ENCODE results near the gene FLYWCH1.

FLYWCH1 gene

GRCh38 chr16:2985893-2986355, 74.2 kb downstream of the FLYWCH1 start:
- no peaks in the 10 kb centered on the region for H3K9me3 Mint-ChIP-seq
- H3K27ac Mint-ChIP-seq, result no peak overlapping the region
- H3K36me3 Mint-ChIP-seq, result no peaks in the 10 kb centered on the region
- H3K4me3 Mint-ChIP-seq, result no peak overlapping the region
- H3K4me1 Mint-ChIP-seq, result peaks cover 16% of the 10 kb centered on the region
- no peak for ATAC-seq
- peaks cover 49% of the 10 kb centered on the region for H3K27me3 Mint-ChIP-seq

GRCh38 chr16:2986623-2987188, 75.0 kb downstream of the FLYWCH1 start:
- no peak for ATAC-seq
- Mint-ChIP-seq H3K4me3 (no peak overlapping the region), H3K27ac (no peak overlapping the region), H3K9me3 (no peaks in the 10 kb centered on the region), H3K4me1 (peaks cover 16% of the 10 kb centered on the region), H3K27me3 (peaks cover 55% of the 10 kb centered on the region), H3K36me3 (no peaks in the 10 kb centered on the region)

- Mint-ChIP-seq H3K9me3 (no peaks in the 10 kb centered on the region), H3K4me3 (no peak overlapping the region)
Measured at GRCh38 chr16:2987286-2987685, 75.6 kb downstream of the FLYWCH1 start.

GRCh38 chr16:2987833-2988232, 76.1 kb downstream of the FLYWCH1 start:
- no peaks in the 10 kb centered on the region for H3K36me3 Mint-ChIP-seq
- H3K9me3 Mint-ChIP-seq, result no peaks in the 10 kb centered on the region
- H3K4me3 Mint-ChIP-seq, result no peak overlapping the region
- peak; percentile 13 for ATAC-seq
- H3K27ac Mint-ChIP-seq, result no peak overlapping the region
- peaks cover 10% of the 10 kb centered on the region for H3K4me1 Mint-ChIP-seq
- peaks cover 63% of the 10 kb centered on the region for H3K27me3 Mint-ChIP-seq

More at GRCh38 chr16:2987286-2987685, 75.6 kb downstream of the FLYWCH1 start:
- H3K27me3 Mint-ChIP-seq, result peaks cover 61% of the 10 kb centered on the region
- ATAC-seq, result no peak
- H3K4me1 Mint-ChIP-seq, result peaks cover 15% of the 10 kb centered on the region
- H3K36me3 Mint-ChIP-seq, result no peaks in the 10 kb centered on the region
- no peak overlapping the region for H3K27ac Mint-ChIP-seq

GRCh38 chr16:2988590-2989099, 76.9 kb downstream of the FLYWCH1 start:
- no peak for ATAC-seq
- H3K4me1 Mint-ChIP-seq, result peaks cover 4% of the 10 kb centered on the region
- H3K4me3 Mint-ChIP-seq, result no peak overlapping the region
- H3K36me3 Mint-ChIP-seq, result no peaks in the 10 kb centered on the region
- H3K27me3 Mint-ChIP-seq, result peaks cover 63% of the 10 kb centered on the region
- no peaks in the 10 kb centered on the region for H3K9me3 Mint-ChIP-seq
- H3K27ac Mint-ChIP-seq, result no peak overlapping the region

GRCh38 chr16:2990891-2991290, 79.2 kb downstream of the FLYWCH1 start:
- no peaks in the 10 kb centered on the region for H3K36me3 Mint-ChIP-seq
- H3K27ac Mint-ChIP-seq, result no peak overlapping the region
- no peak for ATAC-seq
- H3K27me3 Mint-ChIP-seq, result peaks cover 66% of the 10 kb centered on the region
- H3K9me3 Mint-ChIP-seq, result no peaks in the 10 kb centered on the region
- H3K4me1 Mint-ChIP-seq, result no peaks in the 10 kb centered on the region
- no peak overlapping the region for H3K4me3 Mint-ChIP-seq

- no peak for ATAC-seq
- Mint-ChIP-seq H3K27me3 (peaks cover 68% of the 10 kb centered on the region), H3K27ac (no peak overlapping the region), H3K4me1 (no peaks in the 10 kb centered on the region), H3K9me3 (no peaks in the 10 kb centered on the region), H3K36me3 (no peaks in the 10 kb centered on the region), H3K4me3 (no peak overlapping the region)
Measured at GRCh38 chr16:2991566-2992261, 80.0 kb downstream of the FLYWCH1 start.

DNA sequence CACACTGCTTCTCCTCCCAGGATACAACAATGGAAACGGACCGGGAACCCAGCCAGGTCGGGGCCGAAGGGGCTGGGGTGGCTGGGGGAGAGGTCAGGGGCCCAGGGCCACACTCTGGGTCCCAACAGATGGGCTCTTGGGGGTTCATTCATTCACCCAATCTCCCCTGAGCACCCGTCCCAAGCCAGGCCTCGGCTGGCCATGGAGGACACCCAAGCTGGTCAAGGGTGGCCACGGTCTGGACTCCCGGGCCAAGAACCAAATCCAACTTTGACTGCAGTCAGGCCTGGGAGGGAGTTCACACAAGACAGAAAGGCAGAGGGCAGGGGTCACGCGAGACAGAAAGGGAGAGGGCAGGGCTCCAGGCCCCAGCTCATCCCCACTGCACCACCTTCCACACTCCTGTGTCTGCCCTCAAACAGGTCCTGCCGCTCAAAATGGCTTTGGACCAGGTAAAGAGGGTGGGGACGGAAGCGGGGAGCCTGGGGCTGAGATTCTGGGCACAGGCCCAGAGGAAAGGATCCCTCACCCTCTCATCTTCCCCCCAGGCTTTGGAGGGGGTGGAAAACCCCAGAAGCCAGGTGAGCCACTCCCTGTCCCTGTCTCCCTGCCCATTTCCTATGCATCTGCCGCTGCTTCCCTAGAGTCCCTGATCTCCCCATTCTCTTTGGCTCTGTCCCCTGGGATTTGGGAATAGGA, 80.8 kb downstream of the FLYWCH1 start:
- H3K27ac Mint-ChIP-seq, result no peak overlapping the region
- H3K27me3 Mint-ChIP-seq, result peaks cover 63% of the 10 kb centered on the region
- H3K4me3 Mint-ChIP-seq, result no peak overlapping the region
- no peaks in the 10 kb centered on the region for H3K9me3 Mint-ChIP-seq
- H3K36me3 Mint-ChIP-seq, result no peaks in the 10 kb centered on the region
- H3K4me1 Mint-ChIP-seq, result no peaks in the 10 kb centered on the region
- ATAC-seq, result no peak

GRCh38 chr16:2996298-2996697, 84.6 kb downstream of the FLYWCH1 start:
- H3K4me1 Mint-ChIP-seq, result no peaks in the 10 kb centered on the region
- no peaks in the 10 kb centered on the region for H3K36me3 Mint-ChIP-seq
- no peaks in the 10 kb centered on the region for H3K9me3 Mint-ChIP-seq
- no peak for ATAC-seq
- no peak overlapping the region for H3K4me3 Mint-ChIP-seq
- peaks cover 59% of the 10 kb centered on the region for H3K27me3 Mint-ChIP-seq
- H3K27ac Mint-ChIP-seq, result no peak overlapping the region

DNA sequence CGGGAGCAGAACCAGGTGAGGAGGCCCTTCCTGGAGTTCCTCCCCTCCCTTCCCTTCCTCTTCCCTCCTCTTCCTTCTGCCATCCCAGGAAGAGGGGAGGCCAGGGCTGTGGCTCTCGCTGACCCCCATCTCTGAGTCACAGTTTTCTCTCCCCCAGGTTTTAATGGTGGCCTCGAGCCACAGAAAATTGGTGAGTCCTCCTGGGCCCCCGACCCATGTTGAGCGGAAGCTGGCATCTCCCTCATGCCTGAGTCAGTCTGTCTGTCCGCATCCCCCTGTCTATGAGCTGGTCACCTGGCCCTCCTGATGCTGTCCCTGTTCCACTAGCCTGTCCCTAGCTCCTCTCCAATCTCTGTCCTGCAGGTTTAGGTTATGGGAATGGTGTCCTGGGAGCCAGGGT, 88.2 kb downstream of the FLYWCH1 start:
- Mint-ChIP-seq H3K36me3 (no peaks in the 10 kb centered on the region), H3K4me1 (peaks cover 5% of the 10 kb centered on the region), H3K27ac (no peak overlapping the region), H3K4me3 (no peak overlapping the region), H3K9me3 (no peaks in the 10 kb centered on the region), H3K27me3 (peaks cover 53% of the 10 kb centered on the region)
- no peak for ATAC-seq

- Mint-ChIP-seq H3K4me3 (no peak overlapping the region), H3K27ac (no peak overlapping the region)
Measured at GRCh38 chr16:3000540-3000939, 88.8 kb downstream of the FLYWCH1 start.

More at GRCh38 chr16:3000540-3000939, 88.8 kb downstream of the FLYWCH1 start:
- no peak for ATAC-seq
- Mint-ChIP-seq H3K4me1 (peaks cover 7% of the 10 kb centered on the region), H3K27me3 (peaks cover 57% of the 10 kb centered on the region), H3K36me3 (no peaks in the 10 kb centered on the region), H3K9me3 (no peaks in the 10 kb centered on the region)
